NCI-H524 (cell line): Measurements from ENCODE around the gene PHLDA2.

Experiments used
- DNase-seq, 2 experiments: peaks; one replicate each; lab custom pipeline; 2025; lab: John Stamatoyannopoulos, UW

PHLDA2 gene

GRCh38 chr11:2928605-2929530, at the start of gene PHLDA2:
Gene PHLDA2 (minus strand): TSS chr11:2929420. CDS start chr11:2929364, 56 bp downstream.
- peak in 1 of 2 experiments; percentile 33 for DNase-seq

- DNase-seq = no peak
Observed at GRCh38 chr11:2977113-2977512, 47.9 kb upstream of the PHLDA2 start.

GRCh38 chr11:2976294-2977063, 47.3 kb upstream of the PHLDA2 start:
- no peak for DNase-seq

- DNase-seq = peak in 1 of 2 experiments; percentile 60
Observed at GRCh38 chr11:2975594-2975993, 46.4 kb upstream of the PHLDA2 start.

GRCh38 chr11:2974272-2974671, 45.1 kb upstream of the PHLDA2 start:
- no peak for DNase-seq

GRCh38 chr11:2968341-2968900, 39.2 kb upstream of the PHLDA2 start:
- DNase-seq = no peak

GRCh38 chr11:2964782-2965181, 35.6 kb upstream of the PHLDA2 start:
- no peak for DNase-seq

GRCh38 chr11:2963761-2964160, 34.5 kb upstream of the PHLDA2 start:
- no peak for DNase-seq

- DNase-seq = no peak
Observed at GRCh38 chr11:2963112-2963754, 34.0 kb upstream of the PHLDA2 start.

GRCh38 chr11:2961080-2961479, 31.9 kb upstream of the PHLDA2 start:
- DNase-seq = no peak

GRCh38 chr11:2960139-2960538, 30.9 kb upstream of the PHLDA2 start:
- no peak for DNase-seq

GRCh38 chr11:2958251-2958650, 29.0 kb upstream of the PHLDA2 start:
- DNase-seq = no peak

- no peak for DNase-seq
Observed at GRCh38 chr11:2955906-2956476, 26.8 kb upstream of the PHLDA2 start.

- no peak for DNase-seq
Observed at GRCh38 chr11:2954263-2954662, 25.0 kb upstream of the PHLDA2 start.

- no peak for DNase-seq
Observed at GRCh38 chr11:2952290-2952689, 23.1 kb upstream of the PHLDA2 start.

- no peak for DNase-seq
Observed at GRCh38 chr11:2951231-2952110, 22.3 kb upstream of the PHLDA2 start.

GRCh38 chr11:2950825-2951224, 21.6 kb upstream of the PHLDA2 start:
- no peak for DNase-seq

- no peak for DNase-seq
Observed at GRCh38 chr11:2949920-2950319, 20.7 kb upstream of the PHLDA2 start.

- no peak for DNase-seq
Observed at GRCh38 chr11:2947744-2948143, 18.5 kb upstream of the PHLDA2 start.

- DNase-seq = no peak
Observed at GRCh38 chr11:2945757-2946287, 16.6 kb upstream of the PHLDA2 start.
